Measurements from ENCODE around the gene VWA5B1. TPM values are rescaled to one million over a fixed set of nuclear protein-coding genes. Genes with fewer than 3 reads are reported as not detected.

The VWA5B1 gene
- total RNA-seq, 4 donors from 2014 or later, result not detected

GRCh38 chr1:20358761-20359263 is 68.1 kb downstream of the VWA5B1 start:
- no peak overlapping the region for H3K27ac ChIP-seq
- H3K4me3 ChIP-seq, result peak overlapping the region in 1 of 4 donors; percentile 13
- H3K4me1 ChIP-seq, result peaks cover 10 to 49% (median 13%) of the 10 kb centered on the region in 3 donors
- no peaks in the 10 kb centered on the region for H3K36me3 ChIP-seq
- no peak for DNase-seq
- intact Hi-C loops (cut with DNase I), result no loop called here
- H3K9me3 ChIP-seq, result no peaks in the 10 kb centered on the region
- TF ChIP-seq POLR2A (IDR thresholded peaks at IDR 0.05), result no peak
- TF ChIP-seq CTCF (IDR thresholded peaks at IDR 0.05), result no peak
- peaks cover 0 to 60% (median 0%) of the 10 kb centered on the region in 4 donors for H3K27me3 ChIP-seq
- WGBS, 2 donors, result 18 to 42% methylated on average over 8 to 9 of the region's 12 CpGs

GRCh38 chr1:20359451-20360330 is 69.0 kb downstream of the VWA5B1 start:
- intact Hi-C loops (cut with DNase I), result no loop called here
- WGBS, 2 donors, result 65 to 68% methylated on average over 15 of the region's 15 CpGs
- no peak for DNase-seq

GRCh38 chr1:20361401-20361800 is 70.7 kb downstream of the VWA5B1 start:
- no peak for TF ChIP-seq POLR2A (IDR thresholded peaks at IDR 0.05)
- TF ChIP-seq CTCF (IDR thresholded peaks at IDR 0.05), result no peak
- no peaks in the 10 kb centered on the region for H3K9me3 ChIP-seq
- H3K27ac ChIP-seq, result no peak overlapping the region
- H3K4me3 ChIP-seq, result no peak overlapping the region
- H3K36me3 ChIP-seq, result no peaks in the 10 kb centered on the region
- WGBS, 2 donors, result 65 to 76% methylated on average over 4 to 6 of the region's 7 CpGs
- peaks cover 0 to 80% (median 7%) of the 10 kb centered on the region in 4 donors for H3K27me3 ChIP-seq
- intact Hi-C loops (cut with DNase I), result no loop called here
- H3K4me1 ChIP-seq, result peaks cover 12 to 43% (median 12%) of the 10 kb centered on the region in 3 donors
- DNase-seq, result no peak

More at GRCh38 chr1:20359451-20360330, 69.0 kb downstream of the VWA5B1 start:
- H3K4me1 ChIP-seq, result peaks cover 10 to 49% (median 13%) of the 10 kb centered on the region in 3 donors
- H3K36me3 ChIP-seq, result no peaks in the 10 kb centered on the region
- no peak overlapping the region for H3K27ac ChIP-seq
- H3K4me3 ChIP-seq, result no peak overlapping the region
- TF ChIP-seq POLR2A (IDR thresholded peaks at IDR 0.05) (no peak), CTCF (IDR thresholded peaks at IDR 0.05) (no peak)
- H3K9me3 ChIP-seq, result no peaks in the 10 kb centered on the region
- H3K27me3 ChIP-seq, result peaks cover 0 to 63% (median 3%) of the 10 kb centered on the region in 4 donors

GRCh38 chr1:20361805-20362381 is 71.2 kb downstream of the VWA5B1 start:
- no peak overlapping the region for H3K27ac ChIP-seq
- H3K36me3 ChIP-seq, result no peaks in the 10 kb centered on the region
- 7 to 21% methylated on average over 2 to 4 of the region's 8 CpGs for WGBS, 2 donors
- intact Hi-C loops (cut with DNase I), result no loop called here
- DNase-seq, result no peak
- H3K4me1 ChIP-seq, result peaks cover 10 to 43% (median 17%) of the 10 kb centered on the region in 3 donors
- H3K9me3 ChIP-seq, result no peaks in the 10 kb centered on the region
- TF ChIP-seq POLR2A (IDR thresholded peaks at IDR 0.05) (no peak), CTCF (IDR thresholded peaks at IDR 0.05) (peak; percentile 34 to 78 (median 56))
- no peak overlapping the region for H3K4me3 ChIP-seq
- H3K27me3 ChIP-seq, result peaks cover 0 to 85% (median 7%) of the 10 kb centered on the region in 4 donors

- Histone ChIP-seq H3K36me3 (no peaks in the 10 kb centered on the region), H3K4me3 (no peak overlapping the region), H3K27ac (no peak overlapping the region), H3K9me3 (no peaks in the 10 kb centered on the region), H3K4me1 (peaks cover 10 to 40% (median 19%) of the 10 kb centered on the region in 3 donors), H3K27me3 (peaks cover 0 to 89% (median 7%) of the 10 kb centered on the region in 4 donors)
- TF ChIP-seq CTCF (IDR thresholded peaks at IDR 0.05), result no peak
- TF ChIP-seq POLR2A (IDR thresholded peaks at IDR 0.05), result no peak
- no peak for DNase-seq
- 94 to 97% methylated on average over 2 of the region's 2 CpGs for WGBS, 2 donors
- intact Hi-C loops (cut with DNase I), result no loop called here
These were observed 72.2 kb downstream of the VWA5B1 start for GRCh38 chr1:20362856-20363255.
